ENCODE results near the gene HES4. TPM values are rescaled to one million over a fixed set of nuclear protein-coding genes. Genes with fewer than 3 reads are reported as not detected.
"Not testable (repeated sequence)": the region's sequence is repeated elsewhere in the genome, so short reads cannot be mapped to it uniquely, and the experiment has no call there.

The HES4 gene
- total and polyA plus RNA-seq, 2 donors (not counting 3 experiments of a cell fraction or from before 2014, with no cell fraction given): 30.5 to 37.6 TPM

GRCh38 chr1:995665-996633 lies 3.9 kb downstream of the HES4 start:
- CTCF ChIA-PET: interaction anchor here (1.8 to 3.9 kb wide), 2 partner anchors 11 to 12 kb away, joined by 13 to 25 read pairs; no protein-coding TSS in a partner anchor
- dilution Hi-C loops (cut with MboI; ENCODE audit: extremely low pct_ligation_motif_present, low sequenced_read_pairs): no loop called here

GRCh38 chr1:994546-994945 lies 5.4 kb downstream of the HES4 start:
- H4K20me1 ChIP-seq (replicated peaks; ENCODE audit: control insufficient read depth, extremely low read depth, insufficient read depth, low read length); H3K4me3 ChIP-seq (replicated peaks in 1 of 3; ENCODE audit: insufficient read depth in 1 of 3, low read depth in 1 of 3, low read length in 3 of 3); POLR2A ChIA-PET; H3K9me1 ChIP-seq (replicated peaks; ENCODE audit: control insufficient read depth, extremely low read depth, insufficient read depth, low read length); H3K9me3 ChIP-seq (replicated peaks; ENCODE audit: control insufficient read depth, insufficient read depth, low read length); dilution Hi-C loops (cut with MboI; ENCODE audit: extremely low pct_ligation_motif_present, low sequenced_read_pairs); H3K4me1 ChIP-seq (ENCODE audit: control insufficient read depth, extremely low read depth, insufficient read depth, low read length); intact Hi-C loops (cut with micrococcal nuclease); H3K27ac ChIP-seq (ENCODE audit: insufficient read depth, low read depth, low read length); H3K79me2 ChIP-seq (ENCODE audit: control insufficient read depth, insufficient read depth, low read length); H2AFZ ChIP-seq (ENCODE audit: low read depth, low read length); H3K4me2 ChIP-seq (ENCODE audit: insufficient read depth, low read length); FAIRE-seq; H3K36me3 ChIP-seq (ENCODE audit: control insufficient read depth in 2 of 2, extremely low read depth in 1 of 2, insufficient read depth in 2 of 2, low read length in 2 of 2); H3K9ac ChIP-seq (replicated peaks; ENCODE audit: extremely low read depth, insufficient read depth, low read length); BruUV-seq (replicated peaks); DNase-seq (ENCODE audit: low read depth, low spot score): not testable (repeated sequence)
- CTCF ChIA-PET: interaction anchor here (3.9 kb wide), 1 partner anchor 11 kb away, joined by 25 read pairs; no protein-coding TSS in a partner anchor
- H3K27me3 ChIP-seq (ENCODE audit: control insufficient read depth in 2 of 2, insufficient read depth in 2 of 2, low read length in 2 of 2): peaks cover 0 to 18% of the 10 kb centered on the region in 2 experiments

More at GRCh38 chr1:995665-996633, 3.9 kb downstream of the HES4 start:
- Histone ChIP-seq H3K27me3 (ENCODE audit: control insufficient read depth in 2 of 2, insufficient read depth in 2 of 2, low read length in 2 of 2) (peaks cover 0 to 19% of the 10 kb centered on the region in 2 experiments), H2AFZ (ENCODE audit: low read depth, low read length) (no peak overlapping the region), H3K27ac (ENCODE audit: insufficient read depth, low read depth, low read length) (no peak overlapping the region), H4K20me1 (replicated peaks; ENCODE audit: control insufficient read depth, extremely low read depth, insufficient read depth, low read length) (no peaks in the 10 kb centered on the region), H3K4me2 (ENCODE audit: insufficient read depth, low read length) (no peak overlapping the region), H3K79me2 (ENCODE audit: control insufficient read depth, insufficient read depth, low read length) (no peaks in the 10 kb centered on the region), H3K4me3 (replicated peaks in 1 of 3; ENCODE audit: insufficient read depth in 1 of 3, low read depth in 1 of 3, low read length in 3 of 3) (no peak overlapping the region), H3K36me3 (ENCODE audit: control insufficient read depth in 2 of 2, extremely low read depth in 1 of 2, insufficient read depth in 2 of 2, low read length in 2 of 2) (no peaks in the 10 kb centered on the region), H3K9me1 (replicated peaks; ENCODE audit: control insufficient read depth, extremely low read depth, insufficient read depth, low read length) (no peaks in the 10 kb centered on the region), H3K9me3 (replicated peaks; ENCODE audit: control insufficient read depth, insufficient read depth, low read length) (no peaks in the 10 kb centered on the region), H3K9ac (replicated peaks; ENCODE audit: extremely low read depth, insufficient read depth, low read length) (no peak overlapping the region), H3K4me1 (ENCODE audit: control insufficient read depth, extremely low read depth, insufficient read depth, low read length) (peaks cover 7% of the 10 kb centered on the region)
- POLR2A ChIA-PET: no interaction called here
- TF ChIP-seq MYC (IDR thresholded peaks at IDR 0.05; ENCODE audit: low read depth, low read length): no peak
- TF ChIP-seq EZH2 (IDR thresholded peaks at IDR 0.05; ENCODE audit: borderline replicate concordance, low read depth, low read length, severe bottlenecking): no peak
- no peak for TF ChIP-seq GATA2 (IDR thresholded peaks at IDR 0.05; ENCODE audit: insufficient read depth, insufficient read length, low read depth, low read length)
- TF ChIP-seq POLR2A (IDR thresholded peaks at IDR 0.05; ENCODE audit: low read depth, low read length): no peak
- no peak for TF ChIP-seq CTCF (IDR thresholded peaks at IDR 0.05; ENCODE audit: extremely low read depth in 1 of 2, insufficient read depth in 1 of 2, low read depth in 1 of 2, low read length in 2 of 2)
- TF ChIP-seq JUN (IDR thresholded peaks at IDR 0.05; ENCODE audit: borderline replicate concordance, insufficient read depth, insufficient read length, low read depth): no peak
- TF ChIP-seq MAX (IDR thresholded peaks at IDR 0.05; ENCODE audit: insufficient read depth, insufficient read length): no peak
- no peak for TF ChIP-seq POLR2AphosphoS5 (IDR thresholded peaks at IDR 0.05; ENCODE audit: insufficient read depth, low read depth, low read length)
- no peak for TF ChIP-seq FOS (IDR thresholded peaks at IDR 0.05; ENCODE audit: borderline replicate concordance, insufficient read depth, low read length)
- DNase-seq (ENCODE audit: low read depth, low spot score): no peak
- no TSS peak for BruUV-seq (replicated peaks)
- intact Hi-C loops (cut with micrococcal nuclease): no loop called here
- FAIRE-seq: peak; percentile 12
